B cell (primary cell): Measurements from ENCODE around the gene DUSP16.
"Not testable (repeated sequence)": the region's sequence is repeated elsewhere in the genome, so short reads cannot be mapped to it uniquely, and the experiment has no call there.

Experiments
- CTCF ChIP-seq: fragments of 200-600 bp; IDR thresholded peaks from one replicate; pipeline ENCODE4 v1.8.0; 2022; ENCODE audit warnings: antibody characterized with exemption, mild to moderate bottlenecking
- EZH2 ChIP-seq: IDR thresholded peaks from 2 replicates; pipeline ENCODE4 v1.6.1; 2012; ENCODE audit warnings: borderline replicate concordance, low read depth, mild to moderate bottlenecking, moderate library complexity, low read length; ENCODE audit not compliant: insufficient read depth, poor library complexity, severe bottlenecking

DNA sequence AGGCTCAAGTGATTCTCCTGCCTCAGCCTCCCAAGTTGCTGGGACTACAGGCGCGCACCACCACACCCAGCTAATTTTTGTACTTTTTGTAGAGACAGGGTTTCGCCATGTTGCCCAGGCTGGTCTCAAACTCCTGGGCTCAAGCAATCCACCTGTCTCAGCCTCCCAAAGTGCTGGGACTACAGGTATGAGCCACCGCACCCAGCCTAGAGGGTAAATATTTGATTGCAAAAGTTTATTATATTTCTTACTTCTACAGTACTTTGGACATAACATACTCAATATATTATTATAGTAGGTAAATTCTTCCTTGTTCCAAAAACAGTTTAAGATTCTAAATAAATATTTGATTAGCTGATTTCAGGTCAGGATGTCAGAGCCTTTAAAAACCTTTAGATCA is 40.0 kb downstream of the DUSP16 start:
- not testable (repeated sequence) for TF ChIP-seq CTCF, EZH2
